Measurements from ENCODE around the gene ATP5F1D. TPM values are rescaled to one million over a fixed set of nuclear protein-coding genes. Genes with fewer than 3 reads are reported as not detected.

ATP5F1D gene
- total RNA-seq, 2 experiments from 2014 or later, result 161 to 180 TPM

DNA sequence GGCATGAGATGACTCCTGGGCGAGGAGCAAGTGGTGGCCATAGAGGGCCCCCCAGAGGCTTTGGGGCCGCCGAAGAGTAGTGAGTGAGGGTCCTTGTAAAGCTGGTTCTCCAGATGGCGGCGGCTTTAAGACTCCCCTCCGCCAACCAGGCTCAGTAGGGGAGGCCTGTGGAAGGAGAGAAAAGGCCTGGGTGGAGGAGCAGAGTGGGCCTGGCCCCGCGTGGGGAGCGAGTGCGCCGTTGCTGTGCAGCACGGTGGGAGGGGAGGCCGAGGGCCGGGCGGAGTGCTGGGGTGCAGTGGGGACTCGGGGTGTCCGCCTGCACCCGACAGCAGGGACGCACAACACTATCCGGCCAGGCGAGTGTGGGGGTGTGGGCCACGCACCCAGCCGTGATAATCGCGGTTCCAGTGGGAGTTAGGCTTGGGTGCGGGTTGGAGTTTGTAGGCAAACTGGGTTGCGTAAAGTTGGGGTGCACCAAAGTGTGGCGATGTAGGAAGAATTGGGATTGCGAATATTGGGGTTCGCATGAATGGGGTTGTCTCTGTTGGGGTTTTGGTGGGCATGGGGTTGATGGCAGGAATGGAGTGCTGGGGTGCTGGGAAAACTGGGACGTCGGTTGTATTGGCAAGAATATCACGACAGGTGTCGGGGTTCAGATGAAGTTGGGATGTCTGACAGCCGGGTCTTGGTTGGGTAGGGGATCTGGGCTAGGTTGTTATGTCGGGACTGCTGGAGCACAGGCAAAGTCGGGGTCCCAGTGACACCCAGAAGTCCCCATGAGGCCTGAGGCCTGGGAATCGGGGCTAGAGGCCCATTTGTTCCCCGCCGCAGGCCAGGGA is 26.9 kb downstream of the ATP5F1D start:
- ChIA-PET CTCF (interaction anchor here (0.7 to 7.2 kb wide), 9 partner anchors 9 to 177 kb away, joined by 3 to 163 read pairs (median 4); partner anchors contain the start of gene ATP5F1D), POLR2A (interaction anchor here (0.6 to 1.7 kb wide), 40 partner anchors 8 to 822 kb away, joined by 3 to 59 read pairs (median 4); partner anchors contain the start of genes ABHD17A, ARHGAP45, ATP5F1D and CNN2)
- H3K36me3 Mint-ChIP-seq (ENCODE audit: low read depth), result peaks cover 39% of the 10 kb centered on the region
- peak overlapping the region; percentile 6 for H3K27ac Mint-ChIP-seq
- no peaks in the 10 kb centered on the region for H3K9me3 Mint-ChIP-seq (ENCODE audit: low read depth)
- no peak for ATAC-seq
- intact Hi-C loops (cut with DNase I, micrococcal nuclease), result loop anchor here (1.0 to 10.0 kb wide), 10 partner anchors 8 to 826 kb away; partner anchors contain the start of genes DAZAP1 (in 1 of the 2), GPX4 (in 1 of the 2), IZUMO4 (in 1 of the 2) and KLF16 (in 1 of the 2)
- H3K4me3 Mint-ChIP-seq, result peak overlapping the region; percentile 67
- DNase-seq, result no peak
- no peaks in the 10 kb centered on the region for H3K27me3 Mint-ChIP-seq
- H3K4me1 Mint-ChIP-seq, result peaks cover 60% of the 10 kb centered on the region

DNA sequence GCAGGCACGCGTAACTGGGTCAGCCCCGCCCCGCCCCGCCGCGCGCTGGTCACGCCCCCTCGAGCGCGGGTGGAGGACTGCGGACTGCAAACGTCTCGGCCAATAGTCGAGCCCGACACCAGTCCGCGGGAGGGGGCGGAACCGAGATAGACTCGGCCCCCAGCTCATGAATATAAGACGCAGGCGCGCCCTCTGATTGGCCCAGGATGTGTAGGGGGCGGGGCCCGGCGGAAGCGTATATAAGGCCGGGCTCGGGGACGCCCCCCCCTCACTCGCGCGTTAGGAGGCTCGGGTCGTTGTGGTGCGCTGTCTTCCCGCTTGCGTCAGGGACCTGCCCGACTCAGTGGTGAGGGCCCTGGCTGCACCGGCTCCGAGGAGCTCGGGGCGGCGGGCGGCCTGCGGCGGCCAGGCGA is 27.5 kb downstream of the ATP5F1D start, which contains the start of gene CIRBP:
Gene CIRBP (plus strand): TSS at position 268 of the 413 bp plus-strand sequence. CDS start 1,602 bp downstream, outside the sequence.
- ChIA-PET POLR2A (interaction anchor here (0.5 to 1.7 kb wide), 44 partner anchors 8 to 821 kb away, joined by 3 to 59 read pairs (median 4); partner anchors contain the start of genes ABHD17A, ARHGAP45, ATP5F1D and CNN2), CTCF (interaction anchor here (0.6 to 7.2 kb wide), 9 partner anchors 10 to 202 kb away, joined by 3 to 163 read pairs (median 4); partner anchors contain the start of genes ARHGAP45 and ATP5F1D)
- Mint-ChIP-seq H3K27me3 (no peaks in the 10 kb centered on the region), H3K4me3 (peak within 1 kb of the TSS; percentile 84), H3K9me3 (ENCODE audit: low read depth) (no peaks in the 10 kb centered on the region), H3K4me1 (peaks cover 66% of the 10 kb centered on the region), H3K27ac (peak within 1 kb of the TSS; percentile 87), H3K36me3 (ENCODE audit: low read depth) (peaks cover 46% of the 10 kb centered on the region)
- intact Hi-C loops (cut with DNase I, micrococcal nuclease), result loop anchor here (1.0 to 10.0 kb wide), 10 partner anchors 9 to 826 kb away; partner anchors contain the start of genes DAZAP1 (in 1 of the 2), GPX4 (in 1 of the 2), IZUMO4 (in 1 of the 2) and KLF16 (in 1 of the 2)
- DNase-seq, result peak; percentile 100
- peak; percentile 87 for ATAC-seq

DNA sequence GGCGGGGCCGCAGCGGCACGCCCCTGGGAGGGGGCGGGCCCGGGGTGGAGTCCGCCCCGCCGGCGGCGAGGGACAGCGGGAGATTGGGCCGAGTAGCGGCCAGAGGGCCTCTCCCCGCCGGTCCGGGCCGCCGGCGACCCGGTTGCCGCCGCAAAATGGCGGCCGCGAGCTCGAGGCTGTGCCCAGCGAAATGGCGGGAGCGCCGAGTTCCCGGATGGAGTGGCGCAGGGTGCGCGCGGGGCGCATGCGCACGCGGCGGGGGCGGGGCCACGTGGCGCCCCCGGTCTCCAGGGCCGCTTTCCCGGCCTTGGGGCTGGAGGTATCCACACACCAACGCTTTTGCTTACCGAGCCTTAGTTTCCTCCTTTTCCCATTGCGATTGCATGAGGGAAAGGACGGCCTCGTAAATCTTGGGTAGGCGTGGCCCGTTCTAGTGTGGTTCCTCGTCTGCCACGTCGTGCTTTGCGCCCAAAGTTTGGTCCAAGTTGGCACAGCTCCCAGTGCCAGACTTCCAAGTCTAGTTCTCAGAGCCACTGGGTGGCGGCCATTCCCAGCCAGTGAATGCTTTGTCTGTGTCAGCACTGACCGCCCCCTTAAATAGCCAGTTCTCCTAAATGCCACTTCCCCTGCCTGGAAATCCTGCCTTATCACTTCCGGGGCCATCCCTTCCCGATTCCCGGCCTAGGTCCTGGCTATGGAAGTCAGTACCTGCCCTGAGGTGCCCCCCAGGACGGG is 28.1 kb downstream of the ATP5F1D start:
- ChIA-PET CTCF (interaction anchor here (0.6 to 7.2 kb wide), 9 partner anchors 11 to 202 kb away, joined by 3 to 163 read pairs (median 4); partner anchors contain the start of genes ARHGAP45 and ATP5F1D), POLR2A (interaction anchor here (0.5 to 1.7 kb wide), 28 partner anchors 8 to 759 kb away, joined by 3 to 59 read pairs (median 4); partner anchors contain the start of genes CNN2, NDUFS7, REEP6 and RNU6-2)
- peak; percentile 93 for DNase-seq
- peaks cover 68% of the 10 kb centered on the region for H3K4me1 Mint-ChIP-seq
- peak; percentile 27 for ATAC-seq
- H3K27ac Mint-ChIP-seq, result peak overlapping the region; percentile 87
- no peaks in the 10 kb centered on the region for H3K27me3 Mint-ChIP-seq
- H3K9me3 Mint-ChIP-seq (ENCODE audit: low read depth), result no peaks in the 10 kb centered on the region
- intact Hi-C loops (cut with DNase I, micrococcal nuclease), result loop anchor here (1.0 to 10.0 kb wide), 10 partner anchors 9 to 825 kb away; partner anchors contain the start of genes DAZAP1 (in 1 of the 2), GPX4 (in 1 of the 2), IZUMO4 (in 1 of the 2) and KLF16 (in 1 of the 2)
- peaks cover 50% of the 10 kb centered on the region for H3K36me3 Mint-ChIP-seq (ENCODE audit: low read depth)
- peak overlapping the region; percentile 84 for H3K4me3 Mint-ChIP-seq

DNA sequence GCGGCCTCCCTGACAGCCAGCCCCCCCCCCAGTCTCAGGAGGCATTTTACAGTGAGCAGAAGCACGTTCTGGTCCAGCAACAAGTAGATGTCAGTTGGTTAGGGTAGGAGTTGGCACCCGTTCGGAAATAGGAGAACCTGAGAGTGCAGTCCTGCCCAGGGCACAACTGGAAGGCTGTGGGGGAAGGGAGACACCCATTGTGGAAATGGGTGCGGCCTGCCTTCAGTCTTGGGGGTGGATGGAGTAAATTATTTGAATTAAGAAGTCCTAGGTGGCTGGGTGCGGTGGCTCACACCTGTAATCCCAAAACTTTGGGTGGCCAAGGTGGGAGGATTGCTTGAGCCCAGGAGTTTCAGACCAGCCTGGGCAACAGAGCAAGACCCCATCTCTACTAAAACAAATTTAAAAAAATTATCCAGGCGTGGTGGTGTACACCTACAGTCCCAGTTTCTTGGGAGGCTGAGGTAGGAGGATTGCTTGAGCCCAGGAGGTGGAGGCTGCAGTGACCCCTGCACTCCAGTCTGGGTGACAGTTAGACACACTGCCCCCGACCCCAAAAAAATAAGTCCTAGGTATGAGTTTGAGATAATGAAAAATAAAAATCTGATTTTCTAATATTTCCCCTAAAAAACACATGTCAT is 28.8 kb downstream of the ATP5F1D start:
- no peak for DNase-seq
- H3K4me1 Mint-ChIP-seq, result peaks cover 65% of the 10 kb centered on the region

DNA sequence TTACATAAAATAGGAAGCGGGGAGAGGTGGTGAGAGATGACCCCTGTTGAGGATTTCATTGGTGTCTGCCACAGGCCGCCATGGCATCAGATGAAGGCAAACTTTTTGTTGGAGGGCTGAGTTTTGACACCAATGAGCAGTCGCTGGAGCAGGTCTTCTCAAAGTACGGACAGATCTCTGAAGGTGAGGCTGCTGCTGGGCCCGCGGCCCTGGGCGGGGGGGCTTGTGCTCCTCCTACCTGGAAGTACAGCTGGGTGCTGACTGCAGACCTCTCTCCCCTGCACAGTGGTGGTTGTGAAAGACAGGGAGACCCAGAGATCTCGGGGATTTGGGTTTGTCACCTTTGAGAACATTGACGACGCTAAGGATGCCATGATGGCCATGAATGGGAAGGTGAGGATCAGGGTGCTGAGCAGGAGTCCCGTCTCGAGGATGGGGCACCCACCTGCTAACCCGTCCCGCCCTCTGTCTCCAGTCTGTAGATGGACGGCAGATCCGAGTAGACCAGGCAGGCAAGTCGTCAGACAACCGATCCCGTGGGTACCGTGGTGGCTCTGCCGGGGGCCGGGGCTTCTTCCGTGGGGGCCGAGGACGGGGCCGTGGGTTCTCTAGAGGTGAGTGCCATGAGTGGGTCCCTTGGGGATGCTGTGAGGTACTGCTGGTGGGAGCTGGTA is 29.4 kb downstream of the ATP5F1D start:
- H3K4me1 Mint-ChIP-seq, result peaks cover 60% of the 10 kb centered on the region
- no peak for DNase-seq
- intact Hi-C loops (cut with DNase I, micrococcal nuclease), result no loop called here
- peak overlapping the region; percentile 84 for H3K4me3 Mint-ChIP-seq
- no peaks in the 10 kb centered on the region for H3K9me3 Mint-ChIP-seq (ENCODE audit: low read depth)
- ChIA-PET CTCF (interaction anchor here (3.2 kb wide), 1 partner anchor 27 kb away, joined by 21 read pairs; no protein-coding TSS in a partner anchor), POLR2A (interaction anchor here (1.0 kb wide), 1 partner anchor 27 kb away, joined by 5 read pairs; no protein-coding TSS in a partner anchor)
- no peak for ATAC-seq
- no peaks in the 10 kb centered on the region for H3K27me3 Mint-ChIP-seq
- H3K36me3 Mint-ChIP-seq (ENCODE audit: low read depth), result peaks cover 49% of the 10 kb centered on the region
- H3K27ac Mint-ChIP-seq, result peak overlapping the region; percentile 87

More for the DNA sequence above, 28.8 kb downstream of the ATP5F1D start:
- ChIA-PET POLR2A (interaction anchor here (1.7 kb wide), 2 partner anchors 25 to 221 kb away, joined by 7 to 59 read pairs; partner anchors contain the start of gene REEP6), CTCF (no interaction called here)
- Mint-ChIP-seq H3K27ac (peak overlapping the region; percentile 87), H3K27me3 (no peaks in the 10 kb centered on the region), H3K4me3 (peak overlapping the region; percentile 84), H3K9me3 (ENCODE audit: low read depth) (no peaks in the 10 kb centered on the region), H3K36me3 (ENCODE audit: low read depth) (peaks cover 49% of the 10 kb centered on the region)
- intact Hi-C loops (cut with DNase I, micrococcal nuclease), result no loop called here
- ATAC-seq, result no peak

DNA sequence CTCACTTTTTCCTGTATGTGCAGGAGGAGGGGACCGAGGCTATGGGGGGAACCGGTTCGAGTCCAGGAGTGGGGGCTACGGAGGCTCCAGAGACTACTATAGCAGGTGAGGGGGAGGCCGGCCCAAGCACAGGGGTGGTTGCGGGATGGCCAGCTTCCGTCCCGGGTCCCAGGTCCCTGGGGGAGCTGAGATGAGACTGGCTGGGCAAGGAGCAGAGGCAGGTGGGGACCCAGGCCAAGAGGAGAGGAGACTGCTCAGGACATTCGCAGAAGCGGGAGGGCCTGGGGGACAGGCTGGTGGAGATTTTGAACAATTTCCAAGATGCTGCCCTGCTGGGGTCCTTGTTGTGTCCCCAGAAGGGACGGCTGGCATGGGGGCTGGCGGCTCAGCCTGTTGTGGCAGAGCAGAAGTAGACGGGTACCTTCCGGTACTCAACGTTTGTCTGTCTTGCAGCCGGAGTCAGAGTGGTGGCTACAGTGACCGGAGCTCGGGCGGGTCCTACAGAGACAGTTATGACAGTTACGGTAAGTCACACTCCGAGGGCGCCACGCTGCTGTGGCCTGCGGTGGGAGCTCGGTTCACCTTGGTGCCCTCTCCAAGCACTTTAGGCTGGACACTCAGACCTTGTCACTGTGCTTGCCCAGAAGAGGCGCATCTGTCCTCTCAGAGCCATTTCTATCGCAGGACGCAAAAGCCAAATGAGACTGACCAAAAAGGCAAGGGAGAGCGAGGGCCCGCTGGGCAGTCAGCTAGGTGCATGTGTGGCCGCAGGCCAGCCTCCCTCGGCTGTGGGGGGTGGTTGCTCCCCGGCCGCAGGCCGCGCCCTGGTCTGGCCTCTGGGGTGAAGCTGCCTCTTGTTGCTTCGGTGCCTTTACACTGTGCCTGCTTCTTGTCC is 30.2 kb downstream of the ATP5F1D start:
- Mint-ChIP-seq H3K36me3 (ENCODE audit: low read depth) (peaks cover 52% of the 10 kb centered on the region), H3K9me3 (ENCODE audit: low read depth) (no peaks in the 10 kb centered on the region), H3K27ac (peak overlapping the region; percentile 87), H3K4me1 (peaks cover 62% of the 10 kb centered on the region), H3K4me3 (peak overlapping the region; percentile 84), H3K27me3 (no peaks in the 10 kb centered on the region)
- POLR2A ChIA-PET, result interaction anchor here (1.0 kb wide), 1 partner anchor 27 kb away, joined by 5 read pairs; no protein-coding TSS in a partner anchor
- CTCF ChIA-PET, result interaction anchor here (3.2 kb wide), 1 partner anchor 28 kb away, joined by 21 read pairs; no protein-coding TSS in a partner anchor
- no peak for DNase-seq
- intact Hi-C loops (cut with DNase I, micrococcal nuclease), result no loop called here
- ATAC-seq, result no peak

DNA sequence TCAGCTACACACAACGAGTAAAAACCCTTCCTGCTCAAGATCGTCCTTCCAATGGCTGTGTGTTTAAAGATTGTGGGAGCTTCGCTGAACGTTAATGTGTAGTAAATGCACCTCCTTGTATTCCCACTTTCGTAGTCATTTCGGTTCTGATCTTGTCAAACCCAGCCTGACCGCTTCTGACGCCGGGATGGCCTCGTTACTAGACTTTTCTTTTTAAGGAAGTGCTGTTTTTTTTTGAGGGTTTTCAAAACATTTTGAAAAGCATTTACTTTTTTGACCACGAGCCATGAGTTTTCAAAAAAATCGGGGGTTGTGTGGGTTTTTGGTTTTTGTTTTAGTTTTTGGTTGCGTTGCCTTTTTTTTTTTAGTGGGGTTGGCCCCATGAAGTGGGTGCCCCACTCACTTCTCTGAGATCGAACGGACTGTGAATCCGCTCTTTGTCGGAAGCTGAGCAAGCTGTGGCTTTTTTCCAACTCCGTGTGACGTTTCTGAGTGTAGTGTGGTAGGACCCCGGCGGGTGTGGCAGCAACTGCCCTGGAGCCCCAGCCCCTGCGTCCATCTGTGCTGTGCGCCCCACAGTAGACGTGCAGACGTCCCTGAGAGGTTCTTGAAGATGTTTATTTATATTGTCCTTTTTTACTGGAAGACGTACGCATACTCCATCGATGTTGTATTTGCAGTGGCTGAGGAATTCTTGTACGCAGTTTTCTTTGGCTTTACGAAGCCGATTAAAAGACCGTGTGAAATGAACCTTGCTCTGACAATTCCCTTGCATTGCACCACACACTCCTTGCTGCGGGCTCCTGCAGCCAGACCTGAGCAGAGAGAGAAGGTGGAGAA is 31.1 kb downstream of the ATP5F1D start:
- Mint-ChIP-seq H3K4me1 (peaks cover 58% of the 10 kb centered on the region), H3K27me3 (no peaks in the 10 kb centered on the region), H3K27ac (peak overlapping the region; percentile 83), H3K4me3 (peak overlapping the region; percentile 45), H3K9me3 (ENCODE audit: low read depth) (no peaks in the 10 kb centered on the region), H3K36me3 (ENCODE audit: low read depth) (peaks cover 55% of the 10 kb centered on the region)
- intact Hi-C loops (cut with DNase I, micrococcal nuclease), result no loop called here
- no peak for ATAC-seq
- no peak for DNase-seq
- ChIA-PET POLR2A (interaction anchor here (0.6 kb wide), 1 partner anchor 198 kb away, joined by 5 read pairs; no protein-coding TSS in a partner anchor), CTCF (interaction anchor here (0.5 to 3.2 kb wide), 2 partner anchors 29 to 113 kb away, joined by 3 to 21 read pairs; no protein-coding TSS in a partner anchor)

DNA sequence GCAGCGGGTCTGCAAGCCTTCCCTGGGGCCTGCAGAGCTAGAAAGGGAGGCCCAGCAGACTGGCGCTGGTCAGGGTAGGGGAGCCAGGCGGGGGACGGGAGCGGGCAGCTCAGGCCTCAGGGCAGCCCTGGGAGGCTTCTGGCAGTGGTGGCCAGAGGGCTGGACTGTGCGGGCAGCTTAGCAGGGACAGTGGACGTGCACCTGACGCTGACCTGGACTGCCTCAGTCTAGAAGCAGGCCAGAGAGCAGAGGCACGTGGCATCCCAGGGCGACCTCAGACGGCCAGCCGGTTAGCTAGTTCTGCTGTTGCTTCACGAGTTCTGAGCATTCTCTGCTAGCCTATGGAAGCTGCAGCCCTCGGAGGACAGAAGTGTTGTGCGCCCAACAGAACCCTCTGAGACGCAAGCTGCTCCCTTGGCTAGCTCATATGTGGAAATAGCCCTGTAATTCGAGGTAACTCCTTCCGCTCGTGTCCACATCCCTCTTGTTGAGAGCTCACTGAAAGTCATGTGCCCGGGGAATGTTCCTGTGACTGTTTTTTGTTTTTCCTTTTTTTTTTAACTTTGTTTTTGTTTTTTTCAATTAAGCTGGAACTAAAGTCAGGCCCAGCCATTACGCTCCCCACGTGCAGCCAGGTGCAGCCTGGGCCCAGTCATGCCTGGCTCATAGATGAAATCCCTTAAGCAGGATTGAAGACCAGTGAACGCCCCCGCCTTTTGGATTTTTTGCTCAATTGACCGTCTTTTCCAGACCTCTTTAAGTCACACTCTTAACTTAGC is 31.9 kb downstream of the ATP5F1D start:
- DNase-seq (no peak), ATAC-seq (no peak)
- intact Hi-C loops (cut with DNase I, micrococcal nuclease), result loop anchor here in 1 of 2 experiments (2.0 kb wide), 1 partner anchor 319 kb away; the partner anchor contains the start of gene MBD3
- Mint-ChIP-seq H3K27me3 (no peaks in the 10 kb centered on the region), H3K36me3 (ENCODE audit: low read depth) (peaks cover 61% of the 10 kb centered on the region), H3K4me1 (peaks cover 57% of the 10 kb centered on the region), H3K9me3 (ENCODE audit: low read depth) (no peaks in the 10 kb centered on the region), H3K4me3 (peak overlapping the region; percentile 83), H3K27ac (peak overlapping the region; percentile 83)
- POLR2A ChIA-PET, result interaction anchor here (0.6 kb wide), 1 partner anchor 199 kb away, joined by 5 read pairs; no protein-coding TSS in a partner anchor
- CTCF ChIA-PET, result interaction anchor here (0.6 to 3.2 kb wide), 2 partner anchors 29 to 208 kb away, joined by 3 to 21 read pairs; no protein-coding TSS in a partner anchor
